ENCODE measurements around the gene KIF13A. TPM values are rescaled to one million over a fixed set of nuclear protein-coding genes. Genes with fewer than 3 reads are reported as not detected.

Gene KIF13A
- total RNA-seq, 1 experiment from 2014 or later, result 24.1 TPM

- peaks cover 24% of the 10 kb centered on the region for H3K36me3 Mint-ChIP-seq (ENCODE audit: insufficient read depth, unreplicated experiment)
- H3K9me3 Mint-ChIP-seq (ENCODE audit: unreplicated experiment), result peaks cover 15% of the 10 kb centered on the region
- no peak for TF ChIP-seq CTCF (IDR thresholded peaks at IDR 0.05; ENCODE audit: unreplicated experiment)
- no peak overlapping the region for H3K4me3 Mint-ChIP-seq (ENCODE audit: unreplicated experiment)
- intact Hi-C loops (cut with micrococcal nuclease), result no loop called here
- H3K4me1 Mint-ChIP-seq (ENCODE audit: insufficient read depth, unreplicated experiment), result peaks cover 6% of the 10 kb centered on the region
- H3K27ac Mint-ChIP-seq (ENCODE audit: low read depth, unreplicated experiment), result no peak overlapping the region
- BruUV-seq (replicated peaks), result no TSS peak
- no peaks in the 10 kb centered on the region for H3K27me3 Mint-ChIP-seq (ENCODE audit: insufficient read depth, unreplicated experiment)
- ChIA-PET CTCF (interaction anchor here (1.2 kb wide), 1 partner anchor 11 kb away, joined by 3 read pairs; no protein-coding TSS in a partner anchor), POLR2A (no interaction called here)
- DNase-seq (ENCODE audit: unreplicated experiment), result no peak
Observed at GRCh38 chr6:17899491-17899890, 87.9 kb downstream of the KIF13A start.

GRCh38 chr6:17897681-17898080 is 89.8 kb downstream of the KIF13A start:
- no peak for DNase-seq (ENCODE audit: unreplicated experiment)
- no peak overlapping the region for H3K4me3 Mint-ChIP-seq (ENCODE audit: unreplicated experiment)
- peaks cover 24% of the 10 kb centered on the region for H3K36me3 Mint-ChIP-seq (ENCODE audit: insufficient read depth, unreplicated experiment)
- peaks cover 23% of the 10 kb centered on the region for H3K9me3 Mint-ChIP-seq (ENCODE audit: unreplicated experiment)
- intact Hi-C loops (cut with micrococcal nuclease), result no loop called here
- POLR2A ChIA-PET, result interaction anchor here (1.0 to 1.4 kb wide), 2 partner anchors 13 kb away, joined by 3 to 5 read pairs; no protein-coding TSS in a partner anchor
- CTCF ChIA-PET, result interaction anchor here (0.8 kb wide), 1 partner anchor 9 kb away, joined by 3 read pairs; no protein-coding TSS in a partner anchor
- TF ChIP-seq CTCF (IDR thresholded peaks at IDR 0.05; ENCODE audit: unreplicated experiment), result no peak
- H3K4me1 Mint-ChIP-seq (ENCODE audit: insufficient read depth, unreplicated experiment), result no peaks in the 10 kb centered on the region
- no peaks in the 10 kb centered on the region for H3K27me3 Mint-ChIP-seq (ENCODE audit: insufficient read depth, unreplicated experiment)
- H3K27ac Mint-ChIP-seq (ENCODE audit: low read depth, unreplicated experiment), result peak overlapping the region; percentile 20
- BruUV-seq (replicated peaks), result no TSS peak

GRCh38 chr6:17894905-17895304 is 92.5 kb downstream of the KIF13A start:
- TF ChIP-seq CTCF (IDR thresholded peaks at IDR 0.05; ENCODE audit: unreplicated experiment), result no peak
- intact Hi-C loops (cut with micrococcal nuclease), result no loop called here
- peaks cover 24% of the 10 kb centered on the region for H3K36me3 Mint-ChIP-seq (ENCODE audit: insufficient read depth, unreplicated experiment)
- POLR2A ChIA-PET, result interaction anchor here (1.0 to 1.1 kb wide), 2 partner anchors 28 to 31 kb away, joined by 3 read pairs; no protein-coding TSS in a partner anchor
- CTCF ChIA-PET, result no interaction called here
- H3K4me3 Mint-ChIP-seq (ENCODE audit: unreplicated experiment), result no peak overlapping the region
- no peaks in the 10 kb centered on the region for H3K27me3 Mint-ChIP-seq (ENCODE audit: insufficient read depth, unreplicated experiment)
- peaks cover 35% of the 10 kb centered on the region for H3K9me3 Mint-ChIP-seq (ENCODE audit: unreplicated experiment)
- no peak overlapping the region for H3K27ac Mint-ChIP-seq (ENCODE audit: low read depth, unreplicated experiment)
- DNase-seq (ENCODE audit: unreplicated experiment), result no peak
- H3K4me1 Mint-ChIP-seq (ENCODE audit: insufficient read depth, unreplicated experiment), result no peaks in the 10 kb centered on the region
- BruUV-seq (replicated peaks), result no TSS peak

GRCh38 chr6:17894191-17894590 is 93.2 kb downstream of the KIF13A start:
- CTCF ChIA-PET, result no interaction called here

More at GRCh38 chr6:17894191-17894590, 93.2 kb downstream of the KIF13A start:
- Mint-ChIP-seq H3K27me3 (ENCODE audit: insufficient read depth, unreplicated experiment) (no peaks in the 10 kb centered on the region), H3K4me3 (ENCODE audit: unreplicated experiment) (no peak overlapping the region), H3K9me3 (ENCODE audit: unreplicated experiment) (peaks cover 35% of the 10 kb centered on the region), H3K4me1 (ENCODE audit: insufficient read depth, unreplicated experiment) (no peaks in the 10 kb centered on the region), H3K27ac (ENCODE audit: low read depth, unreplicated experiment) (no peak overlapping the region), H3K36me3 (ENCODE audit: insufficient read depth, unreplicated experiment) (peaks cover 24% of the 10 kb centered on the region)
- TF ChIP-seq CTCF (IDR thresholded peaks at IDR 0.05; ENCODE audit: unreplicated experiment), result no peak
- BruUV-seq (replicated peaks), result no TSS peak
- POLR2A ChIA-PET, result interaction anchor here (0.7 to 1.1 kb wide), 2 partner anchors 26 to 30 kb away, joined by 3 read pairs; no protein-coding TSS in a partner anchor
- intact Hi-C loops (cut with micrococcal nuclease), result no loop called here
- DNase-seq (ENCODE audit: unreplicated experiment), result no peak
